Adipocyte (in vitro differentiated cells): Measurements from ENCODE around the gene PARD3B.

ENCODE experiments used
- DNase-seq: peaks from one replicate; pipeline ENCODE4 v3.0.0-alpha.2; 2015; ENCODE audit warnings: low read depth
- H3K27me3 ChIP-seq: replicated peaks from 2 replicates; pipeline ENCODE4 v1.7.0; 2013; ENCODE audit warnings: mild to moderate bottlenecking, low read length, moderate library complexity; ENCODE audit not compliant: control insufficient read depth, insufficient read depth
- H3K36me3 ChIP-seq: 2 replicates; pipeline ENCODE4 v1.7.0; 2013; ENCODE audit warnings: low read length, mild to moderate bottlenecking, moderate library complexity; ENCODE audit not compliant: control insufficient read depth, insufficient read depth, severe bottlenecking
- H3K4me1 ChIP-seq: 2 replicates; pipeline ENCODE4 v1.7.0; 2013; ENCODE audit warnings: mild to moderate bottlenecking, low read length, moderate library complexity; ENCODE audit not compliant: control insufficient read depth, insufficient read depth
- H3K4me3 ChIP-seq: 2 replicates; pipeline ENCODE4 v1.7.0; 2013; ENCODE audit warnings: mild to moderate bottlenecking, low read length, moderate library complexity
- H3K9ac ChIP-seq: 2 replicates; pipeline ENCODE4 v1.7.0; 2013; ENCODE audit warnings: mild to moderate bottlenecking, low read length, moderate library complexity
- H3K9me3 ChIP-seq: 2 replicates; pipeline ENCODE4 v1.7.0; 2013; ENCODE audit warnings: mild to moderate bottlenecking, low read length, moderate library complexity; ENCODE audit not compliant: control insufficient read depth

The PARD3B gene

DNA sequence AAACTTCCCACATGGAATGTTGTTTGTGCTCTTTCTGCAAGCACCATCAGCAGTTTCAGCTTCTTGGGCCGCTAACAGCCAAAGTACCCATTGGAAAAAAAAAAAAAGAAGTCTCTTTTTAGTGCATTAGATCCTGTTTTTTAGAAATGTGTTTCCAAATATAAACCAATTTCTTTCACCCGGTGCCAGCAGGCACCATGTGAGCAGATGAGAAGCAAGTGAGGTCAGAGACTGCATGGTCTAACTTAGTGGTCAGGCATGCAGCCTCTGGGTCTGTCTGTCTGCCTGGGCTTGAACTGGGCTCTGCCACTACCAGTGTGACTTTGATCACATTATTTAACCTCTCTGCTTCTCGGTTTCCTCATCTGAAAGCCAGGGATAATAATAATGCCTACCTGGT is 1061.9 kb downstream of the PARD3B start:
- DNase-seq, result no peak
- no peak overlapping the region for H3K4me3 ChIP-seq
- no peaks in the 10 kb centered on the region for H3K27me3 ChIP-seq
- H3K36me3 ChIP-seq, result no peaks in the 10 kb centered on the region
- H3K9ac ChIP-seq, result no peak overlapping the region
- no peaks in the 10 kb centered on the region for H3K4me1 ChIP-seq
- peaks cover 16% of the 10 kb centered on the region for H3K9me3 ChIP-seq

DNA sequence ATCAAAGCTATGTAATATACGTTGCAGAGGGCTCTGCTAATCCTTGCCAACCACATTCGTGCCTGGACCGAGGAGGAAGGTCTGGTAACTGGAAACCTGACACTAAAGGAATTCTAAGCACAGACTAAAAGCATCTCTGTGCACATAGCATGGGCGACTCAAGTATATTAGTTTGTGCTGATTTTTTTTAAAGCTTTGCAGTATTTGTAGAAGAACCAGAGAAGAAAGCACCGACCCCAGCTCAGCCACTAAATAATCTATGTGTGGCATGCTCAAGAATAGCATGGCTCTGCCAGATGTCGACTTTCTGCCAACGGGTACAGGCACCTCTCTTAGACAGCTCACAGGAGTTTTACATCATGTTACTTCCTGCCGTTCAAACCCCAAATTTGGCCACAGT is 1063.8 kb downstream of the PARD3B start:
- H3K36me3 ChIP-seq, result no peaks in the 10 kb centered on the region
- peaks cover 3% of the 10 kb centered on the region for H3K9me3 ChIP-seq
- no peaks in the 10 kb centered on the region for H3K27me3 ChIP-seq
- H3K4me3 ChIP-seq, result no peak overlapping the region
- peak; percentile 62 for DNase-seq
- no peaks in the 10 kb centered on the region for H3K4me1 ChIP-seq
- H3K9ac ChIP-seq, result no peak overlapping the region

- no peaks in the 10 kb centered on the region for H3K36me3 ChIP-seq
Measured at GRCh38 chr2:205610437-205610836, 1065.2 kb downstream of the PARD3B start.

DNA sequence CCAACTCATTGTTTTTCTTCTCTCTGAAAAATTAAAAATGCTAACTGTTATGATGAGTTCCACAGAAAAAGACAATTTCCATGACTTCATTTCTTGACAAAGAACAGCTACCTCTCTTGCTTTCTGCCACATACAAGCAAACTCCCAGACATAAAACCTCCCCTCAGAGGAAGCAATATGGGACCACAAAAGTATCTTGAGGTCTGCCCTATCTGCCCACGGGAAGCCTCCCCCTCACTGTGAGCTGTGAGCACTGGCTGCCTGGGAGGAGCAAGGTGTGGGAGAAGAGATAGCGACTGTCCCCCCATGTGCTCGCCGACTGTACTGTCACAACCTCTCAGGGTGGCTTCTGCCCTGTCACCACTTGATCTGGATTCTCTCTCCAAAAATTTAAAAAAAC is 1067.4 kb downstream of the PARD3B start:
- no peak for DNase-seq
- Histone ChIP-seq H3K27me3 (no peaks in the 10 kb centered on the region), H3K9me3 (no peaks in the 10 kb centered on the region), H3K36me3 (no peaks in the 10 kb centered on the region), H3K9ac (no peak overlapping the region), H3K4me1 (no peaks in the 10 kb centered on the region), H3K4me3 (no peak overlapping the region)

More at GRCh38 chr2:205610437-205610836, 1065.2 kb downstream of the PARD3B start:
- no peak for DNase-seq
- H3K9me3 ChIP-seq, result no peaks in the 10 kb centered on the region
- no peak overlapping the region for H3K4me3 ChIP-seq
- no peak overlapping the region for H3K9ac ChIP-seq
- H3K4me1 ChIP-seq, result no peaks in the 10 kb centered on the region
- H3K27me3 ChIP-seq, result no peaks in the 10 kb centered on the region

DNA sequence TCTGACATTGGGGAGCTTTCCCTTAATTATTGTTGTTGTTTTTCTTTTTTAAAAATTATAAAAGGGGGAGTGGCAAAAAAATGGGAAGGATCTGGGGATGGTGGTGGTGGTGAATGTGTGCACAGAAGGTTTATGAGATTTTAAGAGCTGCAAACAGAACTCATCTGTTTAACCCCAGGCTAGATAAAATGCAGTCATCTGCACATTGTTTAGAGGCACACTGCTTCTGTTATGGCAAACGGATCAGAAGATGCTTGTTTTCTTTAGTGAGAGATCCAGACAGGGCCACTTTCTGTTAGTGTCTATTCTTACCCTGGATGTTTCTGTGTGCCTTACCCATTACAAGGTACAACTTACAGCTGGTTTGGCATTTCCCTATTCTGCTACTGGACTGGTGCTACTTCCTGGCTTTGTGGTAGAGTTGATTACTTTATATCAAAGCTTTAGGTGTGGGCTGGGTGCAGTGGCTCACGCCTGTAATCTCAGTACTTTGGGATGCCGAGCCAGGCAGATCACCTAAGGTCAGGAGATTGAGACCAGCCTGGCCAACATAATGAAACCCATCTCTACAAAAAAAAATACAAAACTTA is 1068.8 kb downstream of the PARD3B start:
- Histone ChIP-seq H3K36me3 (no peaks in the 10 kb centered on the region), H3K4me3 (no peak overlapping the region), H3K27me3 (no peaks in the 10 kb centered on the region), H3K4me1 (no peaks in the 10 kb centered on the region), H3K9ac (no peak overlapping the region), H3K9me3 (no peaks in the 10 kb centered on the region)
- DNase-seq, result no peak

GRCh38 chr2:205614965-205615364 is 1069.7 kb downstream of the PARD3B start:
- no peak overlapping the region for H3K9ac ChIP-seq
- no peaks in the 10 kb centered on the region for H3K27me3 ChIP-seq
- no peaks in the 10 kb centered on the region for H3K9me3 ChIP-seq
- no peak overlapping the region for H3K4me3 ChIP-seq
- no peaks in the 10 kb centered on the region for H3K4me1 ChIP-seq
- no peaks in the 10 kb centered on the region for H3K36me3 ChIP-seq
- DNase-seq, result no peak

- Histone ChIP-seq H3K36me3 (no peaks in the 10 kb centered on the region), H3K27me3 (no peaks in the 10 kb centered on the region), H3K9ac (no peak overlapping the region), H3K4me3 (no peak overlapping the region), H3K4me1 (no peaks in the 10 kb centered on the region), H3K9me3 (no peaks in the 10 kb centered on the region)
- no peak for DNase-seq
Measured at GRCh38 chr2:205617905-205618304, 1072.6 kb downstream of the PARD3B start.

DNA sequence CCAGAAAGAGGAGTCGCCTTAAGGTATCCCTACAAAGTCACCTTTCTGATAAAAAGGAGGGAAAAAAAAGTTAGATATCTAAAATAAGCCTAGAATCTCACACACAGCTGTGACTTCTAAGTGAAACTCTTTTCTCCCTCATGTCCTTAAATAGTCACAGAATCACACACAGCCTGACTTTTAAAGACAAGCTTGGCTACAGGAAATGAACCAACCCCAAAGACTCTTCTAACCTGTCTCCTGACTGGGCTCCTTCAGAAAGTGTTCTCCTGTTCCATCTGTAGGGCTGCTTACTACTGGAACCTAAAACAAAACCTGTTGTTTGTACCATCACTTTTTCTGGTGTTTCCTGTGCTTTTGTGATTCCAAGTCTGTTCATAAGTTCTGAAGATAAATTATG is 1074.3 kb downstream of the PARD3B start:
- H3K9ac ChIP-seq, result no peak overlapping the region
- H3K36me3 ChIP-seq, result no peaks in the 10 kb centered on the region
- H3K4me1 ChIP-seq, result no peaks in the 10 kb centered on the region
- no peak overlapping the region for H3K4me3 ChIP-seq
- H3K27me3 ChIP-seq, result no peaks in the 10 kb centered on the region
- H3K9me3 ChIP-seq, result no peaks in the 10 kb centered on the region
- no peak for DNase-seq

DNA sequence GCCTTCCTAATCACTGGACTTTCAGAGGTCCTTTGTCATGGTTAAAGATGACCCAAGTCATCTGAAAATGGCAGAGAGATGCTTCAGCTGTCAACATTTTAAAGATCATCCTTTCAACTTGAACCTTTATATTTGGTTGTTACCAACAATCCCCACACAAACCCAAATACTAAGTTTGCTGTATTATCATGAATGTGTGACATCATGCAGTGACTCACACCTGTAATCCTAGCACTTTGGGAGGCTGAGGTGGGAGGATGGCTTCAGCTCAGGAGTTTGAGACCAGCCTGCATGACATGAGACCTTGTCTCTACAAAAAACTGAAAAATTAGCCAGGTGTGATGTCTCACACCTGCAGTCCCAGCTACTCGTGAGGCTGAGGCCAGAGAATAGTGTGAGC is 1081.8 kb downstream of the PARD3B start:
- no peaks in the 10 kb centered on the region for H3K27me3 ChIP-seq
- H3K9ac ChIP-seq, result no peak overlapping the region
- H3K4me1 ChIP-seq, result no peaks in the 10 kb centered on the region
- no peaks in the 10 kb centered on the region for H3K9me3 ChIP-seq
- no peaks in the 10 kb centered on the region for H3K36me3 ChIP-seq
- no peak overlapping the region for H3K4me3 ChIP-seq
- no peak for DNase-seq

DNA sequence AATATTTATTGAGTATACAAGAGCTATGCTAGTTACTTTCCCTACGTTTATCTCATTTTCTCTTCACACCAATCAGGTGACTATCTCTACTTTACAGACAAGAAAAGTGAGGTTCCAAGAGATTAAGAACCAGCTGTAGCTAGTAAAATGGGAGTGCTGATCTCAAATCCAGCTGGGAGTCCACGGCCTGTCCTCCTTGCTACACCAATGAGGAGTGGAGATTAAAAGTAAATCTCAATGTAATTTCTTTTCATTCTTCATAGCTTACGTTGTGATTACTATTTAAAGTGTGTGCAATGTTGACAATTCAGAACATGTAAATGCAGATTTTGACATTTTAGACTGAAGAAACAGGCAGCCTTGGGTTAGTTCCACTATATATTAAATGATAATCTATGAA is 1083.1 kb downstream of the PARD3B start:
- H3K9ac ChIP-seq, result no peak overlapping the region

GRCh38 chr2:205629091-205629776 is 1084.0 kb downstream of the PARD3B start:
- Histone ChIP-seq H3K36me3 (no peaks in the 10 kb centered on the region), H3K4me3 (no peak overlapping the region), H3K27me3 (no peaks in the 10 kb centered on the region), H3K9me3 (no peaks in the 10 kb centered on the region), H3K4me1 (peaks cover 6% of the 10 kb centered on the region), H3K9ac (no peak overlapping the region)
- DNase-seq, result no peak

More for the DNA sequence above, 1083.1 kb downstream of the PARD3B start:
- Histone ChIP-seq H3K27me3 (no peaks in the 10 kb centered on the region), H3K36me3 (no peaks in the 10 kb centered on the region), H3K9me3 (no peaks in the 10 kb centered on the region), H3K4me1 (no peaks in the 10 kb centered on the region), H3K4me3 (no peak overlapping the region)
- DNase-seq, result no peak

- Histone ChIP-seq H3K27me3 (no peaks in the 10 kb centered on the region), H3K9me3 (no peaks in the 10 kb centered on the region), H3K4me3 (no peak overlapping the region), H3K36me3 (no peaks in the 10 kb centered on the region), H3K4me1 (peaks cover 15% of the 10 kb centered on the region), H3K9ac (no peak overlapping the region)
- DNase-seq, result peak; percentile 55
Measured at GRCh38 chr2:205633994-205634393, 1088.7 kb downstream of the PARD3B start.
